MCF 10A (cell line): ENCODE results near the gene DDIT3. TPM values are rescaled to one million over a fixed set of nuclear protein-coding genes. Genes with fewer than 3 reads are reported as not detected.
"Not testable (repeated sequence)": the region's sequence is repeated elsewhere in the genome, so short reads cannot be mapped to it uniquely, and the experiment has no call there.

Source experiments
- BruUV-seq: library from RNA; stranded (reverse); fragments of 400-500 nt; replicated peaks from 2 replicates; lab custom pipeline; 2021; lab: Mats Ljungman, UMichigan
- CTCF ChIA-PET: fragments of 300-600 bp; sonication (Branson Sonifier 250); formaldehyde crosslinking; extraction: SDS; loops from one replicate; lab custom pipeline; 2021; ENCODE audit warnings: antibody characterized with exemption, inconsistent platforms; lab: Yijun Ruan, JAX
- POLR2A ChIA-PET: fragments of 300-600, 350-650 bp; sonication (Branson Sonifier 250); formaldehyde crosslinking; extraction: SDS; loops from one replicate; lab custom pipeline; 2020; ENCODE audit warnings: antibody characterized with exemption, inconsistent platforms; lab: Yijun Ruan, JAX
- DNase-seq: peaks from one replicate; pipeline ENCODE4 v3.0.0-alpha.2; 2018; ENCODE audit not compliant: unreplicated experiment
- H3K27ac Mint-ChIP-seq: one replicate; pipeline ENCODE4 v1.8.0; 2022; ENCODE audit warnings: mild to moderate bottlenecking, low read depth, mixed read lengths; ENCODE audit not compliant: unreplicated experiment
- H3K27me3 Mint-ChIP-seq: one replicate; pipeline ENCODE4 v1.8.0; 2022; ENCODE audit warnings: mixed read lengths; ENCODE audit not compliant: insufficient read depth, unreplicated experiment
- H3K36me3 Mint-ChIP-seq: one replicate; pipeline ENCODE4 v1.8.0; 2022; ENCODE audit warnings: mild to moderate bottlenecking, moderate library complexity, mixed read lengths; ENCODE audit not compliant: insufficient read depth, unreplicated experiment
- H3K4me1 Mint-ChIP-seq: one replicate; pipeline ENCODE4 v1.8.0; 2022; ENCODE audit warnings: mixed read lengths; ENCODE audit not compliant: insufficient read depth, unreplicated experiment
- H3K4me3 Mint-ChIP-seq: one replicate; pipeline ENCODE4 v1.8.0; 2022; ENCODE audit warnings: mild to moderate bottlenecking, moderate library complexity, mixed read lengths; ENCODE audit not compliant: unreplicated experiment
- H3K9me3 Mint-ChIP-seq: one replicate; pipeline ENCODE4 v1.8.0; 2022; ENCODE audit warnings: mixed read lengths; ENCODE audit not compliant: unreplicated experiment
- intact Hi-C: fragments of 100-400 bp; cut with micrococcal nuclease; formaldehyde crosslinking; loops from 2 replicates; pipeline ENCODE4 v1.14.1; 2022
- total RNA-seq: library from RNA; stranded (reverse); gene quantifications from 2 replicates; pipeline ENCODE4 v1.2.3, GENCODE V29; 2022
- TF ChIP-seq, protein P1 (sequence below): fragments of 200-600 bp; IDR thresholded peaks from one replicate; pipeline ENCODE4 v1.8.0; 2022; ENCODE audit warnings: antibody characterized with exemption, mild to moderate bottlenecking; ENCODE audit not compliant: unreplicated experiment

DDIT3 gene
- total RNA-seq, 1 experiment from 2014 or later, result 156 TPM

DNA sequence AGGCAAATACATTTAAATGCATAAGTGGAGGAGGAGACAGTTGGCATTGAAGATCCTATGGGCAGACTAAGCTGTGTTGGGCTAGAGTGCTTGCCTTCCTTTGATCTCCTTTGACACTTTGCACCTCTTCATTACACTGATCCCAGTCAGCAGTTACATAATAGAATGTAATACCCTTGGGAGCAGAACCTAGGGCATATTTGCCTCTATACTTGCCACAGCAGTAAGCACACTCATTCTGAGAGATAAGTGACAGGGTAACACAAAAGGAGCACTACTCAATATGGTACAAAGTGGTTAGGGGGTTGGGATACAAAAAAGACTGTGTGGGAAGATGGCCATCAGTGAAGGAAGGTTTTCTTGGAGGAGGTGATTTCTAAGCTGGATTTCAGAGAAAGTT lies 23.5 kb downstream of the DDIT3 start:
- no peak overlapping the region for H3K4me3 Mint-ChIP-seq
- CTCF ChIA-PET, result interaction anchor here (0.6 to 1.1 kb wide), 3 partner anchors 34 to 239 kb away, joined by 3 to 4 read pairs (median 3); no protein-coding TSS in a partner anchor
- peaks cover 8% of the 10 kb centered on the region for H3K9me3 Mint-ChIP-seq
- DNase-seq, result no peak
- POLR2A ChIA-PET, result interaction anchor here (0.6 kb wide), 1 partner anchor 283 kb away, joined by 3 read pairs; no protein-coding TSS in a partner anchor
- intact Hi-C loops, result no loop called here
- no peaks in the 10 kb centered on the region for H3K4me1 Mint-ChIP-seq
- TF ChIP-seq, protein P1, sequence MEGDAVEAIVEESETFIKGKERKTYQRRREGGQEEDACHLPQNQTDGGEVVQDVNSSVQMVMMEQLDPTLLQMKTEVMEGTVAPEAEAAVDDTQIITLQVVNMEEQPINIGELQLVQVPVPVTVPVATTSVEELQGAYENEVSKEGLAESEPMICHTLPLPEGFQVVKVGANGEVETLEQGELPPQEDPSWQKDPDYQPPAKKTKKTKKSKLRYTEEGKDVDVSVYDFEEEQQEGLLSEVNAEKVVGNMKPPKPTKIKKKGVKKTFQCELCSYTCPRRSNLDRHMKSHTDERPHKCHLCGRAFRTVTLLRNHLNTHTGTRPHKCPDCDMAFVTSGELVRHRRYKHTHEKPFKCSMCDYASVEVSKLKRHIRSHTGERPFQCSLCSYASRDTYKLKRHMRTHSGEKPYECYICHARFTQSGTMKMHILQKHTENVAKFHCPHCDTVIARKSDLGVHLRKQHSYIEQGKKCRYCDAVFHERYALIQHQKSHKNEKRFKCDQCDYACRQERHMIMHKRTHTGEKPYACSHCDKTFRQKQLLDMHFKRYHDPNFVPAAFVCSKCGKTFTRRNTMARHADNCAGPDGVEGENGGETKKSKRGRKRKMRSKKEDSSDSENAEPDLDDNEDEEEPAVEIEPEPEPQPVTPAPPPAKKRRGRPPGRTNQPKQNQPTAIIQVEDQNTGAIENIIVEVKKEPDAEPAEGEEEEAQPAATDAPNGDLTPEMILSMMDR, result no peak
- H3K36me3 Mint-ChIP-seq, result peaks cover 96% of the 10 kb centered on the region
- BruUV-seq, result no TSS peak
- no peak overlapping the region for H3K27ac Mint-ChIP-seq
- no peaks in the 10 kb centered on the region for H3K27me3 Mint-ChIP-seq

DNA sequence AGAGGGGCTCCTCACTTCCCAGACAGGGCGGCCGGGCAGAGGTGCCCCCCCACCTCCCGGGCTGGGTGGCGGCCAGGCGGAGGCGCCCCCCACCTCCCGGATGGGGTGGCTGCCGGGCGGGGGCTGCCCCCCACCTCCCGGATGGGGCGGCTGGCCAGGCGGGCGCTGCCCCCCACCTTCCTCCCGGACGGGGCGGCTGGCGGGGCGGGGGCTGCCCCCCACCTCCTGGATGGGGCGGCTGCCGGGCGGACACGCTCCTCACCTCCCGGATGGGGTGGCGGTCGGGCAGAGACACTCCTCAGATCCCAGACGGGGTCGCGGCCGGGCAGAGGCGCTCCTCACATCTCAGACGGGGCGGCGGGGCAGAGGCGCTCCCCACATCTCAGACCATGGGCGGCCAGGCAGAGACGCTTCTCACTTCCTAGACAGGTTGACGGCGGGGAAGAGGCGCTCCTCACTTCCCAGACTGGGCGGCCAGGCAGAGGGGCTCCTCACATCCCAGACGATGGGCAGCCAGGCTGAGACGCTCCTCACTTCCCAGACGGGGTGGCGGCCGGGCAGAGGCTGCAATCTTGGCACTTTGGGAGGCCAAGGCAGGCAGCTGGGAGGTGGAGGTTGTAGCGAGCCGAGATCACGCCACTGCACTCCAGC lies 25.1 kb downstream of the DDIT3 start:
- intact Hi-C loops, DNase-seq, BruUV-seq, H3K27me3 Mint-ChIP-seq, POLR2A ChIA-PET, CTCF ChIA-PET, H3K9me3 Mint-ChIP-seq, H3K4me3 Mint-ChIP-seq, H3K4me1 Mint-ChIP-seq, H3K27ac Mint-ChIP-seq: not testable (repeated sequence)
- peaks cover 96% of the 10 kb centered on the region for H3K36me3 Mint-ChIP-seq

DNA sequence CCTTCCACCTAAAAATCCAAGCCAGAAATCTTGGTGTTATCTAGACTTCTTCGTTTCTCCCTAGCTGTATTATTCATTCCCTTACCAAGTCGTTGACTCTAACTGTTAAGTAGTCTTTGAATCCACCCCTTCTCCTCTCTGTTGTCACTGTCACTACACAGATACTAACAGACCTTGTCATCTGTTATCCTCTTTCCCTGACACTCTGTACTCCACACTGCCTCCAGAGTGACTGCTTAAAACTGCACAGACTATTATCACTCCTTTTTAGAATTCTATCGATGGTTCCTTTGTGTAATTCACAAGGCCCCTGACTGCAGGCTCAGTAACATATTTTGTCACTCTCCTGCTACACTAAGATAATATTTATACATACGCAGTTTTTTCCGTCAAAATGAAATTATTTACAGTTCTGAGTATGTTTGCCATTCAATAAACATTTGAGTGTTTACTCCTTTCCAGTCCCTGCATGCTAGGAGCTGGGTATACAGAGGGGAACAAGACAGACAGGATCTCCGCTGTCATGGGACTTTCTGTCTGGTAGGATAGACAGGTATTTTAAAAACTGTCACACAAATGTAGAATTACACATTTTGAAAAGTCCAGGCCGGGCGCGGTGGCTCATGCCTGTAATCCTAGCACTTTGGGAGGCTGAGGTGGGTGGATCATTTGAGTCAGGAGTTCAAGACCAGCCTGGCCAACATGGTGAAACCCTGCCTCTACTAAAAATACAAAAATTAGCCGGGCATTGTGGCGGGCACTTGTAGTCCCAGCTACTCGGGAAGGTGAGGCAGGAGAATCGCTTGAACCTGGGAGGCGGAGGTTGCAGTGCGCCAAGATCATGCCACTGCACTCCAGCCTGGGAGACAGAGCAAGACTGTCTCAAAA lies 28.7 kb downstream of the DDIT3 start:
- Mint-ChIP-seq H3K27me3 (no peaks in the 10 kb centered on the region), H3K27ac (no peak overlapping the region), H3K4me1 (peaks cover 15% of the 10 kb centered on the region), H3K36me3 (peaks cover 72% of the 10 kb centered on the region), H3K4me3 (no peak overlapping the region), H3K9me3 (no peaks in the 10 kb centered on the region)
- intact Hi-C loops, result no loop called here
- CTCF ChIA-PET, result interaction anchor here (1.0 to 1.2 kb wide), 3 partner anchors 9 to 33 kb away, joined by 3 to 5 read pairs (median 4); no protein-coding TSS in a partner anchor
- TF ChIP-seq, protein P1, result no peak
- BruUV-seq, result TSS peak; percentile 1
- DNase-seq, result no peak
- POLR2A ChIA-PET, result interaction anchor here (0.7 to 1.2 kb wide), 3 partner anchors 12 to 55 kb away, joined by 3 read pairs; no protein-coding TSS in a partner anchor

DNA sequence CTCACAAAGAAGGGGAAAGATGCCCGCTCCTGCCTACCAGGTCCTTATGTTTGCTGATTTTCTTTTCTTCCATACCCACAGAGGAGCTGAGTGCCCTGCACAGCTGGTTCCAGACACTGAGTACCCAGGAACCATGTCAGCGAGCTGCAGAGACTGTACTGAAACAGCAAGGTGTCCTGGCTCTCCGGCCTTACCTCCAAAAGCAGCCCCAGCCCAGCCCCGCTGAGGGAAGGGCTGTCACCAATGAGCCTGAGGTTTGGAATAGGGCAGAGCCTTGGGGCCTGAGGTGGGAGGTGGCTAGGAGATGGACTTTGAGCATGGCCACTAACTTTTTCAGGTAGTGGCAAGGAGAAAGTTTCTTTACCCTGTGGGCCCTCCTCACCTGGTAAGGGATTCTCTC lies 30.2 kb downstream of the DDIT3 start:
- H3K9me3 Mint-ChIP-seq, result no peaks in the 10 kb centered on the region
- peaks cover 57% of the 10 kb centered on the region for H3K36me3 Mint-ChIP-seq
- H3K4me1 Mint-ChIP-seq, result peaks cover 15% of the 10 kb centered on the region
- H3K4me3 Mint-ChIP-seq, result no peak overlapping the region
- TF ChIP-seq, protein P1, result no peak
- CTCF ChIA-PET, result interaction anchor here (0.9 kb wide), 1 partner anchor 33 kb away, joined by 4 read pairs; no protein-coding TSS in a partner anchor
- no peaks in the 10 kb centered on the region for H3K27me3 Mint-ChIP-seq
- DNase-seq, result no peak
- no peak overlapping the region for H3K27ac Mint-ChIP-seq
- BruUV-seq, result no TSS peak
- POLR2A ChIA-PET, result interaction anchor here (0.8 to 2.1 kb wide), 4 partner anchors 14 to 262 kb away, joined by 3 to 10 read pairs (median 3); partner anchors contain the start of genes CDK4, DDIT3 and TSPAN31
- intact Hi-C loops, result no loop called here
